PC-9 (cell line): ENCODE data around the gene TBC1D2B. TPM values are rescaled to one million over a fixed set of nuclear protein-coding genes. Genes with fewer than 3 reads are reported as not detected.

ENCODE experiments used
- BruUV-seq: library from RNA; stranded (reverse); fragments of 400-500 nt; replicated peaks from 2 replicates; lab custom pipeline; 2021; lab: Mats Ljungman, UMichigan
- CTCF ChIA-PET: fragments of 300-600 bp; sonication (Branson Sonifier 250); formaldehyde crosslinking; loops from one replicate; lab custom pipeline; 2022; ENCODE audit warnings: antibody characterized with exemption; lab: Charles Lee
- POLR2A ChIA-PET: fragments of 300-600 bp; sonication (Branson Sonifier 250); formaldehyde crosslinking; loops from one replicate; lab custom pipeline; 2022; ENCODE audit warnings: antibody characterized with exemption; ENCODE audit not compliant: unreplicated experiment; lab: Charles Lee
- DNase-seq, 2 experiments: peaks; one replicate each; pipeline versions ENCODE4 v3.0.0 to v3.0.0-alpha.2; 2015 to 2022; ENCODE audit warnings: mixed read lengths in 1 of 2
- H2AFZ ChIP-seq: fragments of 200-600 bp; sonication (generic); 2 replicates; pipeline ENCODE4 v1.8.1; 2017; ENCODE audit warnings: antibody characterized with exemption
- H3F3A ChIP-seq: fragments of 200-600 bp; sonication (generic); 2 replicates; pipeline ENCODE4 v1.8.1; 2017; ENCODE audit warnings: antibody characterized with exemption, mild to moderate bottlenecking, low read depth; ENCODE audit not compliant: insufficient read depth
- H3K27ac ChIP-seq: fragments of 200-600 bp; sonication (generic); 2 replicates; pipeline ENCODE4 v1.6.1; 2016; ENCODE audit warnings: mixed run types
- H3K27me3 ChIP-seq: fragments of 200-600 bp; sonication (generic); 2 replicates; pipeline ENCODE4 v1.6.1; 2016; ENCODE audit warnings: low read depth, mixed run types; ENCODE audit not compliant: insufficient read depth
- H3K36me3 ChIP-seq: fragments of 200-600 bp; sonication (generic); 2 replicates; pipeline ENCODE4 v1.6.1; 2016; ENCODE audit warnings: low read depth, mixed run types
- H3K4me1 ChIP-seq: fragments of 200-600 bp; sonication (generic); replicated peaks from 2 replicates; pipeline ENCODE4 v1.6.1; 2016; ENCODE audit warnings: mixed run types; ENCODE audit not compliant: insufficient read depth
- H3K4me2 ChIP-seq: fragments of 200-600 bp; sonication (generic); 2 replicates; pipeline ENCODE4 v1.6.1; 2017; ENCODE audit warnings: mixed run types
- H3K4me3 ChIP-seq: fragments of 200-600 bp; sonication (generic); 2 replicates; pipeline ENCODE4 v1.6.1; 2016; ENCODE audit warnings: mixed run types
- H3K79me2 ChIP-seq: fragments of 200-600 bp; sonication (generic); 2 replicates; pipeline ENCODE4 v1.6.1; 2017; ENCODE audit warnings: low read depth, mixed run types
- H3K9me2 ChIP-seq: fragments of 200-600 bp; sonication (generic); 2 replicates; pipeline ENCODE4 v1.8.1; 2017; ENCODE audit warnings: mild to moderate bottlenecking; ENCODE audit not compliant: insufficient read depth
- H3K9me3 ChIP-seq: fragments of 200-600 bp; sonication (generic); 2 replicates; pipeline ENCODE4 v1.8.1; 2016; ENCODE audit warnings: low read depth; ENCODE audit not compliant: insufficient read depth
- H4K20me1 ChIP-seq: fragments of 200-600 bp; sonication (generic); 2 replicates; pipeline ENCODE4 v1.8.1; 2017; ENCODE audit not compliant: insufficient read depth
- CTCF ChIP-seq: fragments of 200-600 bp; sonication (generic); conservative IDR thresholded peaks from 2 replicates; pipeline ENCODE4 v1.6.1; 2017; ENCODE audit warnings: mixed run types, antibody characterized with exemption, mild to moderate bottlenecking, moderate library complexity
- EZH2 ChIP-seq: fragments of 200-600 bp; sonication (generic); IDR thresholded peaks from 2 replicates; pipeline ENCODE4 v1.8.0; 2017; ENCODE audit warnings: antibody characterized with exemption, low read depth
- intact Hi-C: fragments of 100-400 bp; cut with micrococcal nuclease; formaldehyde crosslinking; loops from one replicate; pipeline ENCODE4 v1.10.0; 2022; ENCODE audit not compliant: unreplicated experiment
- total RNA-seq: library from RNA; stranded (reverse); gene quantifications from 2 replicates; pipeline ENCODE4 v1.2.3, GENCODE V29; 2021

The TBC1D2B gene
- total RNA-seq, 1 experiment from 2014 or later = 27.7 TPM

GRCh38 chr15:78087951-78088772 lies 10.7 kb upstream of the TBC1D2B start:
- BruUV-seq = no TSS peak
- no peaks in the 10 kb centered on the region for H3K36me3 ChIP-seq
- intact Hi-C loops = no loop called here
- no peaks in the 10 kb centered on the region for H4K20me1 ChIP-seq
- H3K79me2 ChIP-seq = no peaks in the 10 kb centered on the region
- H3K27me3 ChIP-seq = no peaks in the 10 kb centered on the region
- H3K4me1 ChIP-seq = peaks cover 4% of the 10 kb centered on the region; the same call in 1 of the 2 replicates
- no peak for DNase-seq
- ChIA-PET CTCF (no interaction called here), POLR2A (no interaction called here)
- no peak overlapping the region for H3K4me3 ChIP-seq
- no peak overlapping the region for H3K4me2 ChIP-seq
- no peak overlapping the region for H2AFZ ChIP-seq
- TF ChIP-seq EZH2 (no peak), CTCF (no peak)
- no peaks in the 10 kb centered on the region for H3F3A ChIP-seq
- no peak overlapping the region for H3K27ac ChIP-seq
- H3K9me2 ChIP-seq = no peaks in the 10 kb centered on the region
- H3K9me3 ChIP-seq = no peaks in the 10 kb centered on the region

DNA sequence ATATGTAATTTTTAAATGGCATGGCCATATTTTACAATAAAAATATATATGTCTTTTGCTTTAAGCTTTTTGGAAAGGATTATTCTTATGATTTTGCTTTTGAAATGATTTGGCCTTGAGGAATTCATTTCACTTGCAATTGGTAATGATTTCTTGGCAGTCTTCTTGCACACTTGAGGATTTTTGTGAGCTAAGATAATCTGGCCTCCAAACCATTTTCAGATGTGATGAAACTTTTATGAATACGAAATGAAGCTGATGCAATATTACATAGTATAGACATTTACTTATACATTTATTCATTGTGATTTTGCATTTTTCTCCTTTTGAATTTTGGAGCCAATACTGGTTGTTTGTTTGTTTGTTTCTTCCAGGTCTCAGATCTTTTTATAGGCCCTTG lies 8.4 kb upstream of the TBC1D2B start:
- no peaks in the 10 kb centered on the region for H3K9me2 ChIP-seq
- H3K4me2 ChIP-seq = no peak overlapping the region
- H3K27me3 ChIP-seq = no peaks in the 10 kb centered on the region
- H3K79me2 ChIP-seq = no peaks in the 10 kb centered on the region
- no peak overlapping the region for H2AFZ ChIP-seq
- H3K27ac ChIP-seq = no peak overlapping the region
- no peak for TF ChIP-seq EZH2
- no peak for TF ChIP-seq CTCF
- no peaks in the 10 kb centered on the region for H3K36me3 ChIP-seq
- no peak overlapping the region for H3K4me3 ChIP-seq
- BruUV-seq = no TSS peak
- no peak for DNase-seq
- H3K9me3 ChIP-seq = no peaks in the 10 kb centered on the region
- H4K20me1 ChIP-seq = no peaks in the 10 kb centered on the region
- no peaks in the 10 kb centered on the region for H3F3A ChIP-seq
- ChIA-PET POLR2A (interaction anchor here (0.7 kb wide), 1 partner anchor 49 kb away, joined by 7 read pairs; no protein-coding TSS in a partner anchor), CTCF (no interaction called here)
- intact Hi-C loops = no loop called here
- H3K4me1 ChIP-seq = peaks cover 12% of the 10 kb centered on the region; the same call in 1 of the 2 replicates

DNA sequence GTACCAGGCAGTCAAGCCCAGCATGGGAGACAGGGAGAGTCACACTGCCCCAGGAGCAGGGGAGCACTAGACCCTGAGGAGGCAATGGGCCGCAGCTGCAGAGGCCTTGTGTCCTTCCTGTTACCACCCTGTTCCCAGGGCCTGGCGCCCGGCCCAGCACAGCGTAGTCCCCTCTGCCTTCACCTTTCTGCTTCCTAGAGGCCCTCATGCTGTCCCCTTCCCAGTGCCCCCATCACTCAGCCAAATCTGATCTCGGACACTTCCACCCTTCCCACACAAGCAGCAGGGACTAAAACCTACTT lies 6.9 kb upstream of the TBC1D2B start:
- no peak overlapping the region for H3K27ac ChIP-seq
- intact Hi-C loops = no loop called here
- TF ChIP-seq EZH2 (no peak), CTCF (no peak)
- H4K20me1 ChIP-seq = no peaks in the 10 kb centered on the region
- H3K4me3 ChIP-seq = no peak overlapping the region
- BruUV-seq = no TSS peak
- CTCF ChIA-PET = no interaction called here
- DNase-seq = no peak
- no peaks in the 10 kb centered on the region for H3K9me3 ChIP-seq
- no peaks in the 10 kb centered on the region for H3K9me2 ChIP-seq
- H3K4me2 ChIP-seq = no peak overlapping the region
- H2AFZ ChIP-seq = no peak overlapping the region
- no peaks in the 10 kb centered on the region for H3F3A ChIP-seq
- POLR2A ChIA-PET = no interaction called here
- H3K27me3 ChIP-seq = no peaks in the 10 kb centered on the region
- no peaks in the 10 kb centered on the region for H3K79me2 ChIP-seq
- H3K36me3 ChIP-seq = no peaks in the 10 kb centered on the region
- peaks cover 12% of the 10 kb centered on the region; the same call in 1 of the 2 replicates for H3K4me1 ChIP-seq
